ENCODE data around the gene TRA2B.

Gene TRA2B

DNA sequence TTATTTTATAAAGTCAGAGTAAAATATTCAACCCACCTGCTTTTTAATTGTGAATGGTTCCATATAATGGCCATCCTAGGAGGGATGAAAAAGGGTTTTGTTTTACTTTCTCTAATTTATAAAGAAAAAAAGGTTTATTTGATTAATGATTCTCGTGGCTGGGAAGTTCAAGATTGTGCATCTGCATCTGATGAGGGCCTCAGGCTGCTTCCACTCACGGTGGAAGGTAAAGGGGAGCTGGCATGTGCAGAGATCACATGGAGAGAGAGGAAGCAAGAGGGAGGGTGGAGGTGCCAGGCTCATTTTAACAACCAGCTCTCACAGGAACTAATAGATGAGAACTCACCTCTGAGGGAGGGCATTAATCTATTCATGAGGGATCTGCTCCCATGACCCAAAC is 27.7 kb upstream of the TRA2B start:
- DNase-seq (ENCODE audit: low spot score in 2 of 2), result no peak
- Mint-ChIP-seq H3K27me3 (peaks cover 6% of the 10 kb centered on the region), H3K4me1 (no peaks in the 10 kb centered on the region), H3K36me3 (peaks cover 4% of the 10 kb centered on the region), H3K9me3 (peaks cover 7% of the 10 kb centered on the region), H3K4me3 (no peak overlapping the region), H3K27ac (no peak overlapping the region)
- no peak for ATAC-seq (ENCODE audit: low read depth)

DNA sequence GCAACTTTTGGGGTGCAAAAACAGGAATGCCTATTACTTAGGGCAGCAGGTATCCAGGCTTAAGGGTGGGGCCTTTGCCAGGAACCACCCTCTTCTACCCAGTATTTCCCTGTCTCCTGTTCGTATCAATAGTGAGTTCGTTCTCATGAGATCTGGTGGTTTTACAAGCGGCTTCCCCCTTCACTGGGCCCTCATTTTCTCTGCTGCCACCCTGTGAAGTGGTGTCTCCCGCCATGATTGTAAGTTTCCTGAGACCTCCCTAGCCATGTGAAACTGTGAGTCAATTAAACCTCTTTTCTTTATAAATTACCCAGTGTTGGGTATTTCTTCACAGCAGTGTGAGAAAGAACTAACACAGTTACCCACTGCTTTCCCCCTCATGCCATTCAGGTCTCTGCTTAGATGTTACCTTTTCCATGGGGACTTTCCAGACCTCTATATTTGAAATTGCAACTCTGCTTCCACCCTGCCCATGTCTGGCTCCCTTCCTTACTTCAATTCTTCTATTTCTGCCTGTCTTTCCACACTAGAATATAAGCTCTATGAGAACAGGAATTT is 23.9 kb upstream of the TRA2B start:
- Mint-ChIP-seq H3K4me3 (no peak overlapping the region), H3K27me3 (peaks cover 14% of the 10 kb centered on the region), H3K36me3 (peaks cover 3% of the 10 kb centered on the region), H3K27ac (no peak overlapping the region), H3K9me3 (peaks cover 9% of the 10 kb centered on the region), H3K4me1 (no peaks in the 10 kb centered on the region)
- ATAC-seq (ENCODE audit: low read depth) (no peak), DNase-seq (ENCODE audit: low spot score in 2 of 2) (no peak)

DNA sequence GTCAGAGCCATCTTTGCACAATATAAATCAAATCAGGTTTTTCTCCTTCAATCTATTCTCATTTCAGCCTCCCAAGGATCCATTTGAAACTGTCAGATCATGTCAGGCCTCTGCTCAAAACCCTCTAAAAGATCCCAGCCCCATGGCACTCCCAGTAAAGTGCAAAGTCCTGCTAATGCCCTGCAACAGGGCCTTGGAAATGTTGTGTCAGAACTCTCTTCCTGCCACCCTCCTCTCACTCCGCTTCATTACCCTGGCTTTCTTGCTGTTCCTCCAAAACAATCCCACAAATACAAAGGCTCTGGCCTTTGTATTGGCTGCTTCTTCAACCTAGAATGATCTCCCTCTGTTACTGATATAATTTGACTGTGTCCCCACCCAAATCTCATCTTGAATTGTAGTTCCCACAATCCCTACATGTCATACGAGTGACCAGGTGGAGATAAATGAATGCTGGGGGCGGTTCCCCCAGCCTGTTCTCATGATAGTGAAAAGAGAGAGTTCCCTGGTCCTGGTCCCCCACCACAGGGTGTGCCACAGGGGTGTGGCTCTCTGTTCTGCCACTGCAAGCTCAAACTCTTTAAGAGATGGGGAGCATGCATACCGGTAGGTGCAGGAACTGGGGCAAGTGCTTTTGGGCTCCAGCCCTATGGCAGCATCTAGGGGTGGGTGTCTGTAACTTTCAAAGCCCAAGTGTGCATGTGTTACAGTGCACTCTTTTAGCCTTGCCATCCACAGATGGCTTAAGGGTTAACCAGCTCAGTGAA is 22.9 kb upstream of the TRA2B start:
- no peak overlapping the region for H3K4me3 Mint-ChIP-seq
- H3K27ac Mint-ChIP-seq, result no peak overlapping the region
- H3K4me1 Mint-ChIP-seq, result no peaks in the 10 kb centered on the region
- DNase-seq (ENCODE audit: low spot score in 2 of 2) (no peak), ATAC-seq (ENCODE audit: low read depth) (no peak)
- H3K9me3 Mint-ChIP-seq, result peaks cover 6% of the 10 kb centered on the region
- peaks cover 14% of the 10 kb centered on the region for H3K27me3 Mint-ChIP-seq
- H3K36me3 Mint-ChIP-seq, result peaks cover 2% of the 10 kb centered on the region

GRCh38 chr3:185959609-185960521 is 22.1 kb upstream of the TRA2B start:
- Mint-ChIP-seq H3K4me1 (no peaks in the 10 kb centered on the region), H3K4me3 (no peak overlapping the region), H3K36me3 (no peaks in the 10 kb centered on the region), H3K27ac (no peak overlapping the region), H3K9me3 (peaks cover 4% of the 10 kb centered on the region), H3K27me3 (peaks cover 12% of the 10 kb centered on the region)
- ATAC-seq (ENCODE audit: low read depth) (no peak), DNase-seq (ENCODE audit: low spot score in 2 of 2) (no peak)

- no peaks in the 10 kb centered on the region for H3K4me1 Mint-ChIP-seq
- no peak for DNase-seq (ENCODE audit: low spot score in 2 of 2)
These were observed 20.8 kb upstream of the TRA2B start for GRCh38 chr3:185958626-185959025.

GRCh38 chr3:185956244-185956643 is 18.4 kb upstream of the TRA2B start:
- H3K9me3 Mint-ChIP-seq, result peaks cover 3% of the 10 kb centered on the region
- H3K27me3 Mint-ChIP-seq, result peaks cover 16% of the 10 kb centered on the region
- no peaks in the 10 kb centered on the region for H3K36me3 Mint-ChIP-seq
- no peak overlapping the region for H3K4me3 Mint-ChIP-seq
- H3K27ac Mint-ChIP-seq, result no peak overlapping the region
- H3K4me1 Mint-ChIP-seq, result no peaks in the 10 kb centered on the region
- DNase-seq (ENCODE audit: low spot score in 2 of 2), result no peak
- no peak for ATAC-seq (ENCODE audit: low read depth)

More at GRCh38 chr3:185958626-185959025, 20.8 kb upstream of the TRA2B start:
- Mint-ChIP-seq H3K4me3 (no peak overlapping the region), H3K36me3 (no peaks in the 10 kb centered on the region), H3K27me3 (peaks cover 12% of the 10 kb centered on the region), H3K9me3 (peaks cover 3% of the 10 kb centered on the region), H3K27ac (peak overlapping the region; percentile 26)
- ATAC-seq (ENCODE audit: low read depth), result no peak

GRCh38 chr3:185954366-185954723 is 16.5 kb upstream of the TRA2B start:
- H3K9me3 Mint-ChIP-seq, result peaks cover 3% of the 10 kb centered on the region
- no peak overlapping the region for H3K27ac Mint-ChIP-seq
- H3K27me3 Mint-ChIP-seq, result peaks cover 16% of the 10 kb centered on the region
- no peaks in the 10 kb centered on the region for H3K4me1 Mint-ChIP-seq
- ATAC-seq (ENCODE audit: low read depth) (no peak), DNase-seq (ENCODE audit: low spot score in 2 of 2) (no peak)
- H3K36me3 Mint-ChIP-seq, result no peaks in the 10 kb centered on the region
- no peak overlapping the region for H3K4me3 Mint-ChIP-seq

DNA sequence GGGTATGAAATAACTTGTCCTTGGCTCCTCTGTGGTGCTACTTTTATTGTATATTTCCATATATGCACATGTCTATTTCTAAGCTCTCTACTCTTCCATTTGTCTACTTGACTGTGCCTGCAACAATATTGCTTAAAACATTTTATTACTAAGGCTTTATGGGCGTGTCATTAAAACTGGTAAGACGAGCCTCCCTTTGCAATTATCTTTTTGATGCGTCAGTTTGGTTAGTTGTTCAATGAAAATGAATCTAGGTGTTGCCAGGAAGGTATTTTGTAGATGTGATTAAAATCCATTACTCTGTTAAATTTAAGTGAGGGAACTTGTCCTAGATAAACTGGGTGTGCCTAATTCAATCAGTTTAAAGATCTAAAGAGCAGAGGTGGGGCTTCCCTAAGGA is 12.9 kb upstream of the TRA2B start:
- Mint-ChIP-seq H3K36me3 (no peaks in the 10 kb centered on the region), H3K27ac (no peak overlapping the region), H3K4me3 (no peak overlapping the region), H3K27me3 (peaks cover 7% of the 10 kb centered on the region), H3K4me1 (no peaks in the 10 kb centered on the region), H3K9me3 (no peaks in the 10 kb centered on the region)
- ATAC-seq (ENCODE audit: low read depth) (no peak), DNase-seq (ENCODE audit: low spot score in 2 of 2) (no peak)

DNA sequence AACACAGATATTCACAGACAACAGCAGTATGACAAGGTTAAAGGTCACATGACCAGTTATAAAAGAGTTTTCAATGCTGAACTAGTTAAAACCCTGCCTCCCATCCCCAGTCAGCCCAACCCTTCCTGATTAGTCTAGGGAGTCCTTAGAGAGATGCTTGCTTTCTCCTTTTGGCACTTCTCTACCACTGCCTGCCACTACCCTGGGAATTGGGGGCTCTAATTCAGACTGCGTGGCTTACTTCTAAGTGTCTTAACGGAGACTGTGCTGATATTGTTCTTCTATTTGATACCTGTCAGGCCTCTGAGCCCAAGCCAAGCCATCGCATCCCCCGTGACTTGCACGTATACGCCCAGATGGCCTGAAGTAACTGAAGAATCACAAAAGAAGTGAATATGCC is 11.7 kb upstream of the TRA2B start:
- Mint-ChIP-seq H3K4me3 (no peak overlapping the region), H3K27me3 (peaks cover 7% of the 10 kb centered on the region), H3K4me1 (no peaks in the 10 kb centered on the region), H3K27ac (no peak overlapping the region), H3K36me3 (no peaks in the 10 kb centered on the region), H3K9me3 (no peaks in the 10 kb centered on the region)
- DNase-seq (ENCODE audit: low spot score in 2 of 2) (no peak), ATAC-seq (ENCODE audit: low read depth) (no peak)

GRCh38 chr3:185948292-185948691 is 10.5 kb upstream of the TRA2B start:
- Mint-ChIP-seq H3K9me3 (no peaks in the 10 kb centered on the region), H3K4me3 (no peak overlapping the region), H3K4me1 (peaks cover 4% of the 10 kb centered on the region), H3K27me3 (peaks cover 7% of the 10 kb centered on the region), H3K27ac (no peak overlapping the region), H3K36me3 (no peaks in the 10 kb centered on the region)
- DNase-seq (ENCODE audit: low spot score in 2 of 2) (no peak), ATAC-seq (ENCODE audit: low read depth) (no peak)

DNA sequence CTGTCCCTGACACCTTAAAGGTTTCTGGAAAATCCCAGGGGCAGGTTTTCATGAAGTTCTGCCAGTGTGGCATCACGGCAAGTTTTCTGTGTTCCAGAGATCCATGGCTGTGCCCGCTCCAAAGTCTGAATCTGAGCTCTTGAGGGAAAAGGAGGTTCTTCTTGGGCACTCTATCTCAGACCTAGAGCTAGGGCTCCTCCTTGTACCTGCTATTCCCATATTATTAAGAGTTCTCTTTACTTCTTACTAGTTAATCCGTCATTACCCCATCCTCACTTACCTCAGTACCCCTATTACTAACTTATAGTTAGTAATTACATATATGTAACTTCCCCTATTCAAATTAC is 5.9 kb upstream of the TRA2B start:
- H3K36me3 Mint-ChIP-seq, result no peaks in the 10 kb centered on the region
- peaks cover 3% of the 10 kb centered on the region for H3K27me3 Mint-ChIP-seq
- H3K4me3 Mint-ChIP-seq, result no peak overlapping the region
- H3K27ac Mint-ChIP-seq, result no peak overlapping the region
- H3K4me1 Mint-ChIP-seq, result peaks cover 7% of the 10 kb centered on the region
- DNase-seq (ENCODE audit: low spot score in 2 of 2) (no peak), ATAC-seq (ENCODE audit: low read depth) (peak; percentile 7)
- H3K9me3 Mint-ChIP-seq, result no peaks in the 10 kb centered on the region

DNA sequence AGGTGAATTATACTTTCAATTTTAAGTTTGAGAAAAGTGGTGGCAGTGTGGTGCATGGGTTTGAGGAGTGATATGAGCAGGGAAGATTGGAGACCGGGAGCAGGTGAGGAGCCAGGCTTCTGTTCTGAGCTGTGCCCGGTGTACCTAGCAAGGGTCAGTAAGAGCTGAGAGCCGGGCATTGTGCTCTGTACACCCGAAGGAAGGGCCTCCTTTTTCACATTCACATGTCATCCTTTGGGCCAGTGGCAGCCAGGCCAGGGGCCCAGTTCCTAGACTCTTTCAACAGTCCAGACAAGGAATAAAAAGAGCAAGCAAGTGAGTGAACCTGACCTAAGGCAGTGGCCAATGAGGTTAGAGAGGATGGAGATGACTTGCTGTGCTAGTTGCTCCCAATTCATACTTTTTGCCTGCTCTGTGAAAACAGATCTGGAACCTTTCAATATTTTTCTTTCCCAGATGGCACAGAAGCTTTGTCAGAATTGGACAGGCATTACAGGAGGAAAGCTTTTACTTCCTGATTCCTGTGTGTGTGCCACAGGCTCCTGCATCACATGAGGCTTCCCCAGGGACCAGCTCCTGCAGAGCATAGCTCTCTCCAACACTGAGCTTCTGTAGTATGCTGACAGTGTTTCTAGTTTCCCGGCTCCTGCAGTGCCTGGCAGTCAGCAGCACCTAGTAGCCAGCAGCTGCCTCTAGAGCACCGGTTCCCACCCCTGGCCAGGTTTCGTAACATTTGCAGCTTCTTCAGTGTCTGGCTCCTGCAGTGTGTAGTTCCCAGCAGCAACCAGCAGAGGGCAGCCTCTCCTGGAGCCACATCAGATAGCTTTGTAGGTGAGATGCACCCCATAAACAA is 5.3 kb upstream of the TRA2B start:
- H3K27ac Mint-ChIP-seq, result no peak overlapping the region
- ATAC-seq (ENCODE audit: low read depth), result peak; percentile 95
- H3K4me1 Mint-ChIP-seq, result peaks cover 7% of the 10 kb centered on the region
- peak overlapping the region; percentile 76 for H3K4me3 Mint-ChIP-seq
- H3K9me3 Mint-ChIP-seq, result no peaks in the 10 kb centered on the region
- H3K27me3 Mint-ChIP-seq, result peaks cover 3% of the 10 kb centered on the region
- H3K36me3 Mint-ChIP-seq, result no peaks in the 10 kb centered on the region
- DNase-seq (ENCODE audit: low spot score in 2 of 2), result peak; percentile 86

GRCh38 chr3:185942396-185942795 is 4.6 kb upstream of the TRA2B start:
- H3K9me3 Mint-ChIP-seq, result no peaks in the 10 kb centered on the region
- peaks cover 2% of the 10 kb centered on the region for H3K27me3 Mint-ChIP-seq
- no peak for ATAC-seq (ENCODE audit: low read depth)
- H3K4me1 Mint-ChIP-seq, result peaks cover 7% of the 10 kb centered on the region
- no peak overlapping the region for H3K4me3 Mint-ChIP-seq
- H3K36me3 Mint-ChIP-seq, result peaks cover 2% of the 10 kb centered on the region
- H3K27ac Mint-ChIP-seq, result no peak overlapping the region
- no peak for DNase-seq (ENCODE audit: low spot score in 2 of 2)

DNA sequence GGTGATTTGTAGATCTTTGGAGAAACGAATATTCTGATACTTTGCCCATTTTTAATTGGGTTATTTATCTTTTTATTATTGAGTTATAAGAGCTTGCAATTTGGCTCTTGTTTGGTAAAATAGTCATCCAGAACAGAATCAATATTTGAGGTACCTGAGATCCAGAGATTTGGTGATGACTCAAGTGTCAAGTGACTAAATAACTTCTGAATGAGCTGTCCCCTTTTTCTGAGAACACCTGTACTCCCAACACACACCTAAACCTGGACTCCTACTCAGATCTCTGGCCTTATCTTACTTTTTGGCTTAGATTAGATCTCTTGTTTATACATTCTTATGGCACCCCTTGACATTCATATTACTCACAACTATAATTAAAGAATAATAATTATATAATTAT is 3.1 kb upstream of the TRA2B start:
- H3K4me1 Mint-ChIP-seq, result peaks cover 7% of the 10 kb centered on the region
- ATAC-seq (ENCODE audit: low read depth) (no peak), DNase-seq (ENCODE audit: low spot score in 2 of 2) (no peak)
- H3K9me3 Mint-ChIP-seq, result no peaks in the 10 kb centered on the region
- H3K4me3 Mint-ChIP-seq, result no peak overlapping the region
- peaks cover 4% of the 10 kb centered on the region for H3K36me3 Mint-ChIP-seq
- H3K27me3 Mint-ChIP-seq, result no peaks in the 10 kb centered on the region
- no peak overlapping the region for H3K27ac Mint-ChIP-seq

Measured in memory B cell (primary cell).